SU-DHL-6 (cell line): ENCODE data around the gene ARL15.

Experiments
- H2AFZ ChIP-seq: fragments of 200-600 bp; sonication (generic); 2 replicates; pipeline ENCODE4 v1.6.1; 2014; ENCODE audit warnings: low read depth, mild to moderate bottlenecking, moderate library complexity, mixed read lengths, antibody characterized with exemption, low read length; ENCODE audit not compliant: severe bottlenecking
- H3F3A ChIP-seq: fragments of 200-600 bp; shearing (Covaris generic); 2 replicates; pipeline ENCODE4 v1.6.0; 2016; ENCODE audit warnings: antibody characterized with exemption, mild to moderate bottlenecking; ENCODE audit not compliant: insufficient read depth
- H3K27ac ChIP-seq: fragments of 200-600 bp; sonication (generic); 2 replicates; pipeline ENCODE4 v1.5.1; 2016; ENCODE audit warnings: low read depth, mild to moderate bottlenecking, low read length, moderate library complexity, mixed read lengths
- H3K27me3 ChIP-seq: fragments of 200-600 bp; sonication (generic), shearing (Covaris generic); 2 replicates; pipeline ENCODE4 v1.6.0; 2014; ENCODE audit warnings: mild to moderate bottlenecking, low read length
- H3K36me3 ChIP-seq: fragments of 200-600 bp; sonication (generic); 2 replicates; pipeline ENCODE4 v1.6.1; 2014; ENCODE audit warnings: mild to moderate bottlenecking, low read length, mixed read lengths
- H3K4me2 ChIP-seq: fragments of 300-600, 200-600 bp; shearing (Covaris generic), sonication (generic); 2 replicates; pipeline ENCODE4 v1.6.0; 2014; ENCODE audit warnings: low read length, low read depth, mild to moderate bottlenecking; ENCODE audit not compliant: poor library complexity, severe bottlenecking
- H3K4me3 ChIP-seq: fragments of 200-600 bp; sonication (generic); 2 replicates; pipeline ENCODE4 v1.5.1; 2014; ENCODE audit warnings: antibody characterized with exemption, low read length, mild to moderate bottlenecking, mixed read lengths; ENCODE audit not compliant: insufficient read depth, poor library complexity, severe bottlenecking
- H3K79me2 ChIP-seq: fragments of 200-600 bp; sonication (generic); 2 replicates; pipeline ENCODE4 v1.6.1; 2014; ENCODE audit warnings: mild to moderate bottlenecking, low read length, moderate library complexity; ENCODE audit not compliant: insufficient read depth
- H3K9ac ChIP-seq: fragments of 200-600 bp; sonication (generic); 2 replicates; pipeline ENCODE4 v1.7.0; 2014; ENCODE audit warnings: mild to moderate bottlenecking, low read length
- H3K9me2 ChIP-seq: fragments of 200-600 bp; sonication (generic); replicated peaks from 2 replicates; pipeline ENCODE4 v1.6.1; 2014; ENCODE audit warnings: low read length; ENCODE audit not compliant: insufficient read depth
- H3K9me3 ChIP-seq: fragments of 200-600 bp; sonication (generic); 2 replicates; pipeline ENCODE4 v1.6.1; 2014; ENCODE audit warnings: low read length, mixed read lengths; ENCODE audit not compliant: insufficient read depth
- H4K20me1 ChIP-seq: fragments of 200-600 bp; sonication (generic); 2 replicates; pipeline ENCODE4 v1.6.1; 2014; ENCODE audit warnings: low read depth, mild to moderate bottlenecking, antibody characterized with exemption, low read length, moderate library complexity, mixed read lengths
- CTCF ChIP-seq: fragments of 200-600 bp; sonication (generic); IDR thresholded peaks from one replicate; pipeline ENCODE4 v1.5.1; 2017; ENCODE audit warnings: antibody characterized with exemption, mild to moderate bottlenecking, low read length, moderate library complexity; ENCODE audit not compliant: insufficient read depth, poor library complexity, severe bottlenecking
- EZH2phosphoT487 ChIP-seq: fragments of 200-600 bp; sonication (generic), shearing (Covaris generic); conservative IDR thresholded peaks from 2 replicates; pipeline ENCODE4 v1.6.1; 2018; ENCODE audit warnings: mild to moderate bottlenecking, antibody characterized with exemption, low read length, moderate library complexity, mixed read lengths

Gene ARL15

GRCh38 chr5:53987101-53987500 lies 323.3 kb downstream of the ARL15 start:
- Histone ChIP-seq H3K9me3 (no peaks in the 10 kb centered on the region), H3K9ac (no peak overlapping the region), H2AFZ (no peak overlapping the region), H3K4me2 (no peak overlapping the region), H3K4me3 (no peak overlapping the region), H3F3A (no peaks in the 10 kb centered on the region), H3K36me3 (no peaks in the 10 kb centered on the region), H3K27me3 (no peaks in the 10 kb centered on the region), H3K9me2 (no peaks in the 10 kb centered on the region), H3K27ac (no peak overlapping the region), H3K79me2 (no peaks in the 10 kb centered on the region), H4K20me1 (no peaks in the 10 kb centered on the region)
- TF ChIP-seq EZH2phosphoT487 (no peak), CTCF (no peak)

- H3K36me3 ChIP-seq: no peaks in the 10 kb centered on the region
- H3K4me3 ChIP-seq: no peak overlapping the region
- no peaks in the 10 kb centered on the region for H3F3A ChIP-seq
- no peaks in the 10 kb centered on the region for H3K27me3 ChIP-seq
- H3K27ac ChIP-seq: no peak overlapping the region
- no peaks in the 10 kb centered on the region for H3K9me2 ChIP-seq
- no peak for TF ChIP-seq EZH2phosphoT487
- no peak for TF ChIP-seq CTCF
- H3K4me2 ChIP-seq: no peak overlapping the region
- H3K79me2 ChIP-seq: no peaks in the 10 kb centered on the region
- H4K20me1 ChIP-seq: no peaks in the 10 kb centered on the region
- no peak overlapping the region for H3K9ac ChIP-seq
- no peaks in the 10 kb centered on the region for H3K9me3 ChIP-seq
- no peak overlapping the region for H2AFZ ChIP-seq
Observed at GRCh38 chr5:53985796-53986195, 324.6 kb downstream of the ARL15 start.

GRCh38 chr5:53984971-53985370 lies 325.4 kb downstream of the ARL15 start:
- no peaks in the 10 kb centered on the region for H3K27me3 ChIP-seq
- no peaks in the 10 kb centered on the region for H3K36me3 ChIP-seq
- H3K27ac ChIP-seq: no peak overlapping the region
- H3K9me3 ChIP-seq: no peaks in the 10 kb centered on the region
- TF ChIP-seq EZH2phosphoT487: no peak
- TF ChIP-seq CTCF: no peak
- H3K4me2 ChIP-seq: no peak overlapping the region
- no peak overlapping the region for H2AFZ ChIP-seq
- H4K20me1 ChIP-seq: no peaks in the 10 kb centered on the region
- no peak overlapping the region for H3K4me3 ChIP-seq
- H3K9ac ChIP-seq: no peak overlapping the region
- no peaks in the 10 kb centered on the region for H3K79me2 ChIP-seq
- H3K9me2 ChIP-seq: no peaks in the 10 kb centered on the region
- no peaks in the 10 kb centered on the region for H3F3A ChIP-seq
